H9 (cell line): Measurements from ENCODE around the gene PDE4B. TPM values are rescaled to one million over a fixed set of nuclear protein-coding genes. Genes with fewer than 3 reads are reported as not detected.

Experiments
- DNase-seq: peaks from one replicate; pipeline ENCODE4 v3.0.0-alpha.2; 2017
- H2AFZ ChIP-seq: one replicate; pipeline ENCODE4 v1.6.1; 2013; ENCODE audit warnings: mild to moderate bottlenecking, low read length, control low read depth, moderate library complexity
- H2AK5ac ChIP-seq: 2 replicates; pipeline ENCODE4 v1.6.1; 2013; ENCODE audit warnings: low read length, control low read depth, mixed read lengths; ENCODE audit not compliant: insufficient read length
- H2BK120ac ChIP-seq: one replicate; pipeline ENCODE4 v1.6.1; 2013; ENCODE audit warnings: low read depth, mild to moderate bottlenecking, low read length, control low read depth, inconsistent platforms; ENCODE audit not compliant: poor library complexity, severe bottlenecking
- H2BK12ac ChIP-seq: 2 replicates; pipeline ENCODE4 v1.6.1; 2013; ENCODE audit warnings: low read length, control low read depth, mixed read lengths, low read depth; ENCODE audit not compliant: insufficient read length
- H2BK15ac ChIP-seq: 2 replicates; pipeline ENCODE4 v1.6.1; 2013; ENCODE audit warnings: low read depth, low read length, control low read depth
- H2BK20ac ChIP-seq: one replicate; pipeline ENCODE4 v1.6.1; 2013; ENCODE audit warnings: low read depth, mild to moderate bottlenecking, low read length, control low read depth, inconsistent platforms; ENCODE audit not compliant: poor library complexity, severe bottlenecking
- H2BK5ac ChIP-seq: 2 replicates; pipeline ENCODE4 v1.6.1; 2013; ENCODE audit warnings: low read length, control low read depth, mixed read lengths; ENCODE audit not compliant: insufficient read length
- H3K14ac ChIP-seq: 2 replicates; pipeline ENCODE4 v1.6.1; 2013; ENCODE audit warnings: low read length, control low read depth; ENCODE audit not compliant: insufficient read depth
- H3K18ac ChIP-seq: 2 replicates; pipeline ENCODE4 v1.6.1; 2013; ENCODE audit warnings: low read depth, mild to moderate bottlenecking, mixed read lengths, low read length, control low read depth; ENCODE audit not compliant: insufficient read length
- H3K23ac ChIP-seq: 2 replicates; pipeline ENCODE4 v1.6.1; 2013; ENCODE audit warnings: low read length, control low read depth, mixed read lengths, low read depth; ENCODE audit not compliant: insufficient read length
- H3K23me2 ChIP-seq: 2 replicates; pipeline ENCODE4 v1.6.1; 2013; ENCODE audit warnings: low read depth, mild to moderate bottlenecking, mixed read lengths, low read length, control low read depth; ENCODE audit not compliant: insufficient read length, poor library complexity, severe bottlenecking
- H3K27ac ChIP-seq: 2 replicates; pipeline ENCODE4 v1.5.1; 2013; ENCODE audit warnings: low read length, control low read depth, mixed read lengths, low read depth; ENCODE audit not compliant: insufficient read length
- H3K27me3 ChIP-seq: 2 replicates; pipeline ENCODE4 v1.6.1; 2013; ENCODE audit warnings: low read length, control low read depth, inconsistent platforms; ENCODE audit not compliant: insufficient read depth
- H3K4ac ChIP-seq: 2 replicates; pipeline ENCODE4 v1.6.1; 2013; ENCODE audit warnings: low read depth, mild to moderate bottlenecking, control low read depth, inconsistent platforms, low read length, moderate library complexity
- H3K4me1 ChIP-seq: 2 replicates; pipeline ENCODE4 v1.6.1; 2013; ENCODE audit warnings: low read length, control low read depth, inconsistent platforms; ENCODE audit not compliant: insufficient read depth
- H3K4me2 ChIP-seq: 2 replicates; pipeline ENCODE4 v1.6.1; 2013; ENCODE audit warnings: low read length, control low read depth, mixed read lengths; ENCODE audit not compliant: insufficient read length, insufficient read depth
- H3K56ac ChIP-seq: 2 replicates; pipeline ENCODE4 v1.6.1; 2013; ENCODE audit warnings: low read depth, mild to moderate bottlenecking, mixed read lengths, low read length, control low read depth; ENCODE audit not compliant: insufficient read length
- H3K79me1 ChIP-seq: 2 replicates; pipeline ENCODE4 v1.6.1; 2013; ENCODE audit warnings: low read depth, mild to moderate bottlenecking, moderate library complexity, low read length, control low read depth, inconsistent platforms; ENCODE audit not compliant: insufficient read depth, poor library complexity, severe bottlenecking
- H3K79me2 ChIP-seq: 2 replicates; pipeline ENCODE4 v1.6.1; 2013; ENCODE audit warnings: low read length, control low read depth, inconsistent platforms; ENCODE audit not compliant: insufficient read depth
- H3K9ac ChIP-seq: 2 replicates; pipeline ENCODE4 v1.6.1; 2013; ENCODE audit warnings: low read length, control low read depth, mixed read lengths; ENCODE audit not compliant: insufficient read length; ENCODE audit errors: extremely low read depth
- H3K9me3 ChIP-seq: one replicate; pipeline ENCODE4 v1.6.1; 2013; ENCODE audit warnings: low read depth, low read length, inconsistent platforms; ENCODE audit not compliant: control insufficient read depth
- H3T11ph ChIP-seq: one replicate; pipeline ENCODE4 v1.6.1; 2013; ENCODE audit warnings: mild to moderate bottlenecking, low read length, control low read depth, inconsistent platforms
- H4K20me1 ChIP-seq: one replicate; pipeline ENCODE4 v1.6.1; 2013; ENCODE audit not compliant: control insufficient read depth, insufficient read length, insufficient read depth
- H4K5ac ChIP-seq: 2 replicates; pipeline ENCODE4 v1.6.1; 2013; ENCODE audit warnings: low read depth, mild to moderate bottlenecking, mixed read lengths, low read length, control low read depth; ENCODE audit not compliant: insufficient read length
- H4K8ac ChIP-seq: replicated peaks from 2 replicates; pipeline ENCODE4 v1.6.1; 2013; ENCODE audit warnings: low read length, control low read depth, mixed read lengths, low read depth; ENCODE audit not compliant: insufficient read length
- H4K91ac ChIP-seq: 2 replicates; pipeline ENCODE4 v1.6.1; 2013; ENCODE audit warnings: low read depth, mild to moderate bottlenecking, moderate library complexity, mixed read lengths, low read length, control low read depth; ENCODE audit not compliant: insufficient read length
- H3K27ac Mint-ChIP-seq, 3 experiments: 2 replicates in 2 of 3; 3 replicates in 1 of 3; pipeline ENCODE4 v1.8.0; 2020 to 2021; ENCODE audit warnings: mixed read lengths in 3 of 3, mild to moderate bottlenecking in 1 of 3, moderate library complexity in 1 of 3
- H3K27me3 Mint-ChIP-seq: 2 replicates; pipeline ENCODE4 v1.8.0; 2021; ENCODE audit warnings: low read depth, mild to moderate bottlenecking, moderate library complexity, mixed read lengths
- H3K36me3 Mint-ChIP-seq, 3 experiments: 2 replicates in 2 of 3; 3 replicates in 1 of 3; pipeline ENCODE4 v1.8.0; 2020 to 2021; ENCODE audit warnings: low read depth in 3 of 3, mixed read lengths in 3 of 3; ENCODE audit not compliant: insufficient read depth in 1 of 3
- H3K4me1 Mint-ChIP-seq, 2 experiments: 2 replicates each; pipeline ENCODE4 v1.8.0; 2020; ENCODE audit warnings: mixed read lengths in 2 of 2
- H3K4me3 Mint-ChIP-seq, 2 experiments: 2 replicates in 1 of 2; 3 replicates in 1 of 2; pipeline ENCODE4 v1.8.0; 2020 to 2021; ENCODE audit warnings: mild to moderate bottlenecking in 2 of 2, mixed read lengths in 2 of 2, moderate library complexity in 1 of 2
- H3K9me3 Mint-ChIP-seq, 2 experiments: 2 replicates in 1 of 2; 3 replicates in 1 of 2; pipeline ENCODE4 v1.8.0; 2020; ENCODE audit warnings: mild to moderate bottlenecking in 2 of 2, mixed read lengths in 2 of 2, moderate library complexity in 1 of 2
- CTCF ChIP-seq: fragments of 200-600 bp; sonication (generic); conservative IDR thresholded peaks from 3 replicates; pipeline ENCODE4 v1.8.0; 2021; ENCODE audit warnings: antibody characterized with exemption, mild to moderate bottlenecking
- WGBS: extraction: QIAGEN DNeasy Blood & Tissue Kit; methylation state at CpG from one replicate; pipeline ENCODE4 v1.1.7; 2013; ENCODE audit warnings: missing lambda C conversion rate, low lambda C conversion rate, mixed read lengths; ENCODE audit not compliant: insufficient read length; ENCODE audit errors: extremely low coverage; 5-methylcytosine and 5-hydroxymethylcytosine counted together
- total RNA-seq: library from RNA; stranded (reverse); gene quantifications from 2 replicates; pipeline ENCODE4 v1.2.1, GENCODE V29; 2021

PDE4B gene
- total RNA-seq, 1 experiment from 2014 or later = 19.8 TPM

- Histone ChIP-seq H3K79me1 (no peaks in the 10 kb centered on the region), H2AFZ (no peak overlapping the region), H2AK5ac (no peak overlapping the region), H2BK20ac (no peak overlapping the region), H4K5ac (no peak overlapping the region), H3T11ph (no peak overlapping the region), H3K27ac (no peak overlapping the region), H2BK12ac (no peak overlapping the region), H3K9me3 (no peaks in the 10 kb centered on the region), H3K18ac (no peak overlapping the region), H3K27me3 (no peaks in the 10 kb centered on the region; the same call in 1 of the 2 replicates), H3K79me2 (no peaks in the 10 kb centered on the region), H3K4me1 (no peaks in the 10 kb centered on the region), H3K23me2 (no peaks in the 10 kb centered on the region), H3K56ac (no peak overlapping the region), H4K91ac (no peak overlapping the region), H4K8ac (no peak overlapping the region), H3K4ac (no peak overlapping the region), H4K20me1 (no peaks in the 10 kb centered on the region), H2BK120ac (no peak overlapping the region), H2BK15ac (no peak overlapping the region), H3K14ac (no peak overlapping the region), H2BK5ac (no peak overlapping the region), H3K9ac (no peak overlapping the region), H3K4me2 (no peak overlapping the region), H3K23ac (no peak overlapping the region)
- H3K4me3 Mint-ChIP-seq = no peak overlapping the region
- no peak overlapping the region for H3K27ac Mint-ChIP-seq
- no peaks in the 10 kb centered on the region for H3K36me3 Mint-ChIP-seq
- WGBS = no CpG with 5 or more reads among the region's 1 CpG
- no peaks in the 10 kb centered on the region; the same call in 1 of the 2 replicates for H3K27me3 Mint-ChIP-seq
- peaks cover 0 to 2% of the 10 kb centered on the region in 2 experiments; a peak in 2 of 4 replicates for H3K4me1 Mint-ChIP-seq
- no peak for DNase-seq
- no peaks in the 10 kb centered on the region for H3K9me3 Mint-ChIP-seq
- no peak for TF ChIP-seq CTCF
Measured at GRCh38 chr1:66397192-66397591, 604.5 kb downstream of the PDE4B start.
